Measurements from ENCODE around the gene LMAN1L. TPM values are rescaled to one million over a fixed set of nuclear protein-coding genes. Genes with fewer than 3 reads are reported as not detected.
A peak's percentile ranks its signal among the peaks of the same experiment; 100 is the strongest.

The LMAN1L gene
- total RNA-seq, 4 donors from 2014 or later, result 0.66 TPM; not detected in 3

DNA sequence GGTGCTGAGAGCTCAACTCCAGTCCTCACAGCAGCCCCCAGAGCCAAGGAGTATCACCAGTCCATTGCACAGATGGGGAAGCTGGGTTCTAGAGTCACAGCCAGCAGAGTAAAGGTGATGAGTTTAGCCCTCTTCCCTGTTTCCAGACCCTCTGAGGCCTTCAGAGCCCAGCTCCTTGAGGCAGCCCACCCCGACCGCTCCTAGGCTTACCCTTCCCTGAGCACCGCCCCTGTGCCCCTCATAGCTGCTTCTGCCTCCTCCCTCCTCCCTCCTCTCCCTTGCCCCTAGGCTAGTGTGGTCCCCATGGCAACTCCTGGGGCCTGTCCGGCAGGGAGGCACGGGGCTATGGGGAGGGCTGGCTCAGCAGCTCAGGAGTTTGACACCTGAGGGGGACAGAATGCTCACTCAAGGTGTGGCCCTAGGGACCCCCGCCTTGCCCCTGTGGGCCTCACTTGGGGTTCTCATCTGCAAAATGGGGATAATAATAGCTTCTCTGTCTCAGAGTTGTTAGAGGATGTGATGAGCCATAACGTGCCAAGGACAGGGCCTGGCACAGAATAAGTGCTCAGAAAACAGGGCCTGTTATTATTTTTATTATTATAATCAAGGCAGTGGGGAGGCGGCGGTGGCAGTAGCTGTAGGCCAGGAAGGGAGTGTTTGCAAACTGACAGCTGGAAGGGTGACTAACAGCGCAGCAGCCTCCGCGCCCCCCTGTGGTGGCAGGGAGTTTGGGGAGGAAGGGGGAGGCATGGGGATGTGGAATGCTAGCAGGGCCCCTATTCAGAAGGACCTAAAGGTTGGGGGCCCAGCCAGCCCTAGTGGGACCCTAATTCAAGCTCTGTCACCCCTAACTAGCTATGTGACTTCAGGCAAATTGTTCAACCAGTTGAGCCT lies 19.3 kb upstream of the LMAN1L start:
- no peaks in the 10 kb centered on the region for H3K27me3 ChIP-seq
- WGBS, result 58% methylated on average over 11 of the region's 12 CpGs
- H3K9me3 ChIP-seq, result no peaks in the 10 kb centered on the region
- intact Hi-C loops (cut with DNase I), result loop anchor here (2.0 kb wide), 1 partner anchor 21 kb away; no protein-coding TSS in a partner anchor
- TF ChIP-seq POLR2AphosphoS5 (IDR thresholded peaks at IDR 0.05) (no peak), POLR2A (IDR thresholded peaks at IDR 0.05; ENCODE audit: low read depth) (no peak), EP300 (IDR thresholded peaks at IDR 0.05) (no peak)
- TF ChIP-seq, protein P1, sequence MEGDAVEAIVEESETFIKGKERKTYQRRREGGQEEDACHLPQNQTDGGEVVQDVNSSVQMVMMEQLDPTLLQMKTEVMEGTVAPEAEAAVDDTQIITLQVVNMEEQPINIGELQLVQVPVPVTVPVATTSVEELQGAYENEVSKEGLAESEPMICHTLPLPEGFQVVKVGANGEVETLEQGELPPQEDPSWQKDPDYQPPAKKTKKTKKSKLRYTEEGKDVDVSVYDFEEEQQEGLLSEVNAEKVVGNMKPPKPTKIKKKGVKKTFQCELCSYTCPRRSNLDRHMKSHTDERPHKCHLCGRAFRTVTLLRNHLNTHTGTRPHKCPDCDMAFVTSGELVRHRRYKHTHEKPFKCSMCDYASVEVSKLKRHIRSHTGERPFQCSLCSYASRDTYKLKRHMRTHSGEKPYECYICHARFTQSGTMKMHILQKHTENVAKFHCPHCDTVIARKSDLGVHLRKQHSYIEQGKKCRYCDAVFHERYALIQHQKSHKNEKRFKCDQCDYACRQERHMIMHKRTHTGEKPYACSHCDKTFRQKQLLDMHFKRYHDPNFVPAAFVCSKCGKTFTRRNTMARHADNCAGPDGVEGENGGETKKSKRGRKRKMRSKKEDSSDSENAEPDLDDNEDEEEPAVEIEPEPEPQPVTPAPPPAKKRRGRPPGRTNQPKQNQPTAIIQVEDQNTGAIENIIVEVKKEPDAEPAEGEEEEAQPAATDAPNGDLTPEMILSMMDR (IDR thresholded peaks at IDR 0.05), result peak in 1 of 3 experiments; percentile 3
- H3K4me3 ChIP-seq, result no peak overlapping the region
- peaks cover 0 to 8% (median 2%) of the 10 kb centered on the region in 4 donors for H3K36me3 ChIP-seq
- H3K4me1 ChIP-seq, result peaks cover 44 to 61% (median 56%) of the 10 kb centered on the region in 4 donors
- DNase-seq (ENCODE audit: extremely low spot score), result no peak
- H3K27ac ChIP-seq (replicated peaks in 1 of 4), result no peak overlapping the region

DNA sequence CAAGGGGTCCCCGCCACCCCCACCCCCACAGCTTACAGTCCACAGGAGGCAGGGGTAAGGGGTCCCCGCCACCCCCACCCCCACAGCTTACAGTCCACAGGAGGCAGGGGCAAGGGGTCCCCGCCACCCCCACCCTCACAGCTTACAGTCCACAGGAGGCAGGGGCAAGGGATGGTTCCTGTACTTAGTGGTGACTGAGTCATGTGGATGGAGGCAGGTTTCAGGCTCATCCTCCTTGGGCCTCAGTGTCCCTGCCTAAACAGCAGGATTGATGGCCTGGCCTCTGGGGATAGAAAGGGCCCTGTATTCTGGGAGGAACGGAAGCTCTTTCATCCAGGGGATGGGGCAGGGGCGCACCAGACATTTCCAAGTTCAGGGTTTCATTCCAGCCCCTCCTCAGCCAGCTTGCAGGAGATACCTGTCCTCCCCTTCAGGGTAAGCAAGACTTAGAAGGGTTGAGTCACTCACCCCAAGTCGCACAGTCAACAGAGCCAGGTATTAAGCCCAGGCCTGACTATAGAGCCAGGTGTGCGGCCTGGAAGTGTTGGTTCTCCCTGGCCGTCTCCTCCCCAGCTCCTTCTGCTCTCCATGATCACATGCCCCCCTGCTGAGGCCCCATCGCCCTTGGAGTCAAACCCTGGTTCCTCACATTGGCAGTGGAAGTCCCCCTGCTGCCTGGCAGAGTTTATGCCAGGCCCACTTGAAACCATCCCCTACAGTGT lies 18.2 kb upstream of the LMAN1L start:
- Histone ChIP-seq H3K27ac (replicated peaks in 1 of 4) (no peak overlapping the region), H3K36me3 (peaks cover 0 to 18% (median 10%) of the 10 kb centered on the region in 4 donors), H3K4me3 (no peak overlapping the region), H3K27me3 (no peaks in the 10 kb centered on the region), H3K4me1 (peaks cover 34 to 55% (median 50%) of the 10 kb centered on the region in 4 donors), H3K9me3 (no peaks in the 10 kb centered on the region)
- TF ChIP-seq POLR2A (IDR thresholded peaks at IDR 0.05; ENCODE audit: low read depth) (no peak), POLR2AphosphoS5 (IDR thresholded peaks at IDR 0.05) (no peak), EP300 (IDR thresholded peaks at IDR 0.05) (no peak)
- TF ChIP-seq, protein P1 (IDR thresholded peaks at IDR 0.05), result no peak
- intact Hi-C loops (cut with DNase I), result loop anchor here (2.0 kb wide), 1 partner anchor 22 kb away; no protein-coding TSS in a partner anchor
- no peak for DNase-seq (ENCODE audit: extremely low spot score)
- WGBS, result 83% methylated on average over 5 of the region's 9 CpGs

DNA sequence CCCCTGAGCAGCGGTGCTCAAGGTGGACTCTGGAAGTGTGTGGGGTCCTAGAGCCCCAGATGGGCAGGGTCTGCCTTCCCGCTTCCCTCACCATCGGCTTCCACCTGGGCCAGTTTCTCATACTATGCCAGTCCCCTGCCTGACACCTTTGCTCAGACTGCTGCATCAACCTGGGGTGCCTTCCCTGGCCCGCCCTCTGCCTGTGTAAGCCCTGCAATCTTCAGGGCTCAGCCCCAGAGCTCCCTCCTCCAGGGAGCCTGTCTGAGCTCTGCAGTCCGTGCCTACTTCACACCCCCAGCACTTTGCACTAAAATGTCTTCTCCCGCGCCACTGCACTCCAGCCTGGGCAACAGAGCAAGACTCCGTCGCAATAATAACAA lies 17.7 kb upstream of the LMAN1L start:
- Histone ChIP-seq H3K36me3 (peaks cover 0 to 22% (median 16%) of the 10 kb centered on the region in 4 donors), H3K4me3 (no peak overlapping the region), H3K4me1 (peaks cover 33 to 55% (median 50%) of the 10 kb centered on the region in 4 donors), H3K9me3 (no peaks in the 10 kb centered on the region), H3K27ac (replicated peaks in 1 of 4) (no peak overlapping the region), H3K27me3 (no peaks in the 10 kb centered on the region)
- TF ChIP-seq, protein P1 (IDR thresholded peaks at IDR 0.05), result no peak
- TF ChIP-seq EP300 (IDR thresholded peaks at IDR 0.05) (no peak), POLR2A (IDR thresholded peaks at IDR 0.05; ENCODE audit: low read depth) (no peak), POLR2AphosphoS5 (IDR thresholded peaks at IDR 0.05) (no peak)
- intact Hi-C loops (cut with DNase I), result loop anchor here (2.0 kb wide), 1 partner anchor 22 kb away; no protein-coding TSS in a partner anchor
- 92% methylated on average over 9 of the region's 9 CpGs for WGBS
- DNase-seq (ENCODE audit: extremely low spot score), result no peak

DNA sequence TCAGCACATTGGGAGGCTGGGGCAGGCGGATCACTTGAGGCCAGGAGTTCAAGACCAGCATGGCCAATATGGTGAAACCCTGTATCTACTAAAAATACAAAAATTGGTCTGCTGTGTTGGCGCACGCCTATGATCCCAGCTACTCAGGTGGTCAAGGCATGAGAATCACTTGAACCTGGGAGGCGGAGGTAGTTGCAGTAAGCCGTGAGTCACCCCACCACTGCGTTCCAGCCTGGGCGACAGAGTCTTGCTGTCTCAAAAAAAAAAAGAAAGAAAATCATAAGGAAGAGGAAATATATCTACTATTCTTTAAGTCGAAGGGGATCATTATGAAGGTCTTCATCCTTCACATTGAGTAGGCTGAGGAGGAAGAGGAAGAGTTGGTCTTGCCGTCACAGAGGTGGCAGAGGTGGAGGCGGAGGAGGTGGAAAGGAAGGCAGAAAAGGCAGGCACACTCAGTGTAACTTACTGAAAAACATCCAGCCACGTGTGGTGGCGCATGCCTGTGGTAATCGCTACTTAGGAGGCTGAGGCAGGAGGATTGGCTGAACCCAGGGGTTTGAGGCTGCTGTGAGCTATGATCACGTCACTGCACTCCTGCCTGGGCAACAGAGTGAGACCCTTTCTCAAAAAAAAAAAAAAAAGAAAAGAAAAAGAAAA lies 16.5 kb upstream of the LMAN1L start:
- Histone ChIP-seq H3K36me3 (peaks cover 0 to 31% (median 26%) of the 10 kb centered on the region in 4 donors), H3K9me3 (no peaks in the 10 kb centered on the region), H3K4me3 (no peak overlapping the region), H3K27me3 (no peaks in the 10 kb centered on the region), H3K4me1 (peaks cover 30 to 50% (median 45%) of the 10 kb centered on the region in 4 donors), H3K27ac (replicated peaks in 1 of 4) (no peak overlapping the region)
- intact Hi-C loops (cut with DNase I), result loop anchor here (2.0 kb wide), 1 partner anchor 23 kb away; no protein-coding TSS in a partner anchor
- no peak for DNase-seq (ENCODE audit: extremely low spot score)
- TF ChIP-seq EP300 (IDR thresholded peaks at IDR 0.05), result no peak
- TF ChIP-seq, protein P1 (IDR thresholded peaks at IDR 0.05), result no peak
- no peak for TF ChIP-seq POLR2A (IDR thresholded peaks at IDR 0.05; ENCODE audit: low read depth)
- TF ChIP-seq POLR2AphosphoS5 (IDR thresholded peaks at IDR 0.05), result no peak
- 89% methylated on average over 14 of the region's 14 CpGs for WGBS
